Panc1 (cell line): ENCODE results near the gene DDX4. TPM values are rescaled to one million over a fixed set of nuclear protein-coding genes. Genes with fewer than 3 reads are reported as not detected.

Experiments used
- ATAC-seq: fragments of 200-7000 bp; cut with Tn5 transposase; 2 replicates; pipeline ENCODE4 v1.9.1; 2020; ENCODE audit warnings: mild to moderate bottlenecking, moderate library complexity
- BruUV-seq: library from RNA; stranded (reverse); fragments of 400-500 nt; replicated peaks from 2 replicates; lab custom pipeline; 2021; lab: Mats Ljungman, UMichigan
- CTCF ChIA-PET: fragments of 300-600 bp; sonication (Branson Sonifier 250); formaldehyde crosslinking; loops from one replicate; lab custom pipeline; 2022; ENCODE audit warnings: antibody characterized with exemption; lab: Charles Lee
- POLR2A ChIA-PET: fragments of 300-600 bp; sonication (Branson Sonifier 250); formaldehyde crosslinking; loops from one replicate; lab custom pipeline; 2022; ENCODE audit warnings: antibody characterized with exemption; lab: Charles Lee
- DNase-seq: peaks from one replicate; pipeline ENCODE4 v3.0.0-alpha.2; 2010; ENCODE audit warnings: low read depth, low spot score
- H3K27ac ChIP-seq: 2 replicates; pipeline ENCODE4 v1.5.1; 2011; ENCODE audit warnings: mild to moderate bottlenecking, low read length, inconsistent platforms
- H3K27me3 ChIP-seq: fragments of 200-500 bp; sonication (Bioruptor generic); 2 replicates; pipeline ENCODE4 v1.6.0; 2014; ENCODE audit warnings: low read length, inconsistent platforms; ENCODE audit not compliant: control insufficient read depth, insufficient read depth
- H3K36me3 ChIP-seq: fragments of 200-500 bp; sonication (Bioruptor generic); 2 replicates; pipeline ENCODE4 v1.5.1; 2014; ENCODE audit warnings: inconsistent platforms, mild to moderate bottlenecking, low read length, moderate library complexity; ENCODE audit not compliant: control insufficient read depth, insufficient read depth
- H3K4me1 ChIP-seq: 2 replicates; pipeline ENCODE4 v1.5.1; 2011; ENCODE audit warnings: inconsistent platforms, mild to moderate bottlenecking, low read length, moderate library complexity; ENCODE audit not compliant: control insufficient read depth, insufficient read depth
- H3K4me3 ChIP-seq, 2 experiments: 2 replicates each; pipeline ENCODE4 v1.5.1; 2011 to 2012; ENCODE audit warnings: low read depth in 2 of 2, low read length in 2 of 2, mild to moderate bottlenecking in 2 of 2, inconsistent platforms in 1 of 2, moderate library complexity in 1 of 2
- H3K9me3 ChIP-seq: fragments of 200-500 bp; sonication (Bioruptor generic); 2 replicates; pipeline ENCODE4 v1.5.1; 2014; ENCODE audit warnings: low read depth, mild to moderate bottlenecking, inconsistent platforms, low read length, moderate library complexity; ENCODE audit not compliant: control insufficient read depth, insufficient read depth
- POLR2AphosphoS5 ChIP-seq: IDR thresholded peaks from 2 replicates; pipeline ENCODE4 v1.6.1; 2012; ENCODE audit warnings: mild to moderate bottlenecking, low read depth, low read length, moderate library complexity
- SIN3A ChIP-seq: IDR thresholded peaks from 2 replicates; pipeline ENCODE4 v1.6.1; 2012; ENCODE audit warnings: low read depth, mild to moderate bottlenecking, low read length, moderate library complexity, borderline replicate concordance; ENCODE audit not compliant: insufficient read depth
- TCF7L2 ChIP-seq: IDR thresholded peaks from 2 replicates; pipeline ENCODE4 v1.6.1; 2011; ENCODE audit warnings: mild to moderate bottlenecking, low read depth, low read length, inconsistent platforms
- in situ Hi-C: cut with HindIII; loops from 2 replicates; pipeline ENCODE4 v1.10.0; 2016; ENCODE audit warnings: low sequenced_read_pairs, low pct_unique_long_range_greater_than_20kb
- intact Hi-C: fragments of 100-400 bp; cut with micrococcal nuclease; formaldehyde crosslinking; loops from one replicate; pipeline ENCODE4 v1.10.0; 2022; ENCODE audit not compliant: unreplicated experiment
- total RNA-seq: library from RNA; stranded (reverse); gene quantifications from one replicate; pipeline ENCODE4 v1.2.1, GENCODE V29; 2021; ENCODE audit not compliant: unreplicated experiment
- TF ChIP-seq, protein P1 (sequence below), 2 experiments: IDR thresholded peaks; 2 replicates each; pipeline ENCODE4 v1.6.1; 2011 to 2012; ENCODE audit warnings: low read depth in 2 of 2, control low read depth in 1 of 2, low read length in 1 of 2, mild to moderate bottlenecking in 1 of 2, moderate library complexity in 1 of 2; ENCODE audit not compliant: insufficient read depth in 1 of 2
- TF ChIP-seq, protein P2 (sequence below): fragments of 450-650 bp; IDR thresholded peaks from 2 replicates; pipeline ENCODE4 v1.5.1; 2017; ENCODE audit warnings: mild to moderate bottlenecking

DDX4 gene
- total RNA-seq, 1 experiment from 2014 or later, result not detected

DNA sequence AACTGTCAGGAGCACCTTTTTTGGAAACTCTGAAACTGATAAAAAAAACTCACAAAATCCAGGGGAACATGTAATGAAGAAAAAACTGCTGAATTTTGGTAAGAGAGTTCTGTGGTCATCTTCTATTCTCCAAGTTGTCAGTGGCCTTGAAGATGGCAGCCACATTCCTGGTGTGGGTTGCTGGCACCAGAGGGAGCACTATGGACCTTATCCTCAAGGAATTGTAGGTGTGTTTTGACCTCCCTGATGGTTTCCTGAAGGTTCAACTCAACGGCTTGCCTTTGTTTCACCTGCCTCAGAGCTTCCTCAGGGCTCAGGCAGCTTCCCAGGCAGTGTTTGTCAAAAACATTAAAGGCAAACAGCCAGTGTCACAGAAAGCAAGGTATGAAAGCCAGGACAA is 23.5 kb upstream of the DDX4 start:
- no peaks in the 10 kb centered on the region for H3K27me3 ChIP-seq
- POLR2A ChIA-PET, result no interaction called here

DNA sequence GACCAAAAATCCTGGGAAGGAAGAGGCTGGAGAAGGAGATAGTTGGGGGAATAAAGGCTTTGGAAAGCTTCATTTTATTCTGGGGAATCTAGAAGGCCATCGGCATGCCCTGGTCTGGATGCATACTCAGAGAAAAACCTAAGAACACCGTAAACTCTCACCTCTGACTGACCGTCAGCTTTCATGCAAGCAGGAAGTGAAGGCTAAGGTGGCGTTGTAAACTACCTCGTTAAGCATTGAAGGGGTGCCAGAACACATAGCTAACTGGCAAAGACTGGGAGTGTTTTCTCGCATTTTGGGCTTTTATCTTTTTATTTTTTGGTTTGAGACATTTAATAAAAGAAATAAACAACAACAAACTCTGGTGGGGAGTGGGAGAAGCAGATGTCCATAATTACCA is 23.1 kb upstream of the DDX4 start:
- POLR2A ChIA-PET, result no interaction called here

More for the DNA sequence above, 23.5 kb upstream of the DDX4 start:
- intact Hi-C loops (loop anchor here (10.0 kb wide), 2 partner anchors 210 to 490 kb away; no protein-coding TSS in a partner anchor), in situ Hi-C loops (no loop called here)
- TF ChIP-seq, protein P1, sequence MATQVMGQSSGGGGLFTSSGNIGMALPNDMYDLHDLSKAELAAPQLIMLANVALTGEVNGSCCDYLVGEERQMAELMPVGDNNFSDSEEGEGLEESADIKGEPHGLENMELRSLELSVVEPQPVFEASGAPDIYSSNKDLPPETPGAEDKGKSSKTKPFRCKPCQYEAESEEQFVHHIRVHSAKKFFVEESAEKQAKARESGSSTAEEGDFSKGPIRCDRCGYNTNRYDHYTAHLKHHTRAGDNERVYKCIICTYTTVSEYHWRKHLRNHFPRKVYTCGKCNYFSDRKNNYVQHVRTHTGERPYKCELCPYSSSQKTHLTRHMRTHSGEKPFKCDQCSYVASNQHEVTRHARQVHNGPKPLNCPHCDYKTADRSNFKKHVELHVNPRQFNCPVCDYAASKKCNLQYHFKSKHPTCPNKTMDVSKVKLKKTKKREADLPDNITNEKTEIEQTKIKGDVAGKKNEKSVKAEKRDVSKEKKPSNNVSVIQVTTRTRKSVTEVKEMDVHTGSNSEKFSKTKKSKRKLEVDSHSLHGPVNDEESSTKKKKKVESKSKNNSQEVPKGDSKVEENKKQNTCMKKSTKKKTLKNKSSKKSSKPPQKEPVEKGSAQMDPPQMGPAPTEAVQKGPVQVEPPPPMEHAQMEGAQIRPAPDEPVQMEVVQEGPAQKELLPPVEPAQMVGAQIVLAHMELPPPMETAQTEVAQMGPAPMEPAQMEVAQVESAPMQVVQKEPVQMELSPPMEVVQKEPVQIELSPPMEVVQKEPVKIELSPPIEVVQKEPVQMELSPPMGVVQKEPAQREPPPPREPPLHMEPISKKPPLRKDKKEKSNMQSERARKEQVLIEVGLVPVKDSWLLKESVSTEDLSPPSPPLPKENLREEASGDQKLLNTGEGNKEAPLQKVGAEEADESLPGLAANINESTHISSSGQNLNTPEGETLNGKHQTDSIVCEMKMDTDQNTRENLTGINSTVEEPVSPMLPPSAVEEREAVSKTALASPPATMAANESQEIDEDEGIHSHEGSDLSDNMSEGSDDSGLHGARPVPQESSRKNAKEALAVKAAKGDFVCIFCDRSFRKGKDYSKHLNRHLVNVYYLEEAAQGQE (IDR thresholded peaks at IDR 0.05; ENCODE audit: insufficient read depth in 1 of 2, low read depth in 2 of 2, low read length in 1 of 2), result no peak
- TF ChIP-seq, protein P2, sequence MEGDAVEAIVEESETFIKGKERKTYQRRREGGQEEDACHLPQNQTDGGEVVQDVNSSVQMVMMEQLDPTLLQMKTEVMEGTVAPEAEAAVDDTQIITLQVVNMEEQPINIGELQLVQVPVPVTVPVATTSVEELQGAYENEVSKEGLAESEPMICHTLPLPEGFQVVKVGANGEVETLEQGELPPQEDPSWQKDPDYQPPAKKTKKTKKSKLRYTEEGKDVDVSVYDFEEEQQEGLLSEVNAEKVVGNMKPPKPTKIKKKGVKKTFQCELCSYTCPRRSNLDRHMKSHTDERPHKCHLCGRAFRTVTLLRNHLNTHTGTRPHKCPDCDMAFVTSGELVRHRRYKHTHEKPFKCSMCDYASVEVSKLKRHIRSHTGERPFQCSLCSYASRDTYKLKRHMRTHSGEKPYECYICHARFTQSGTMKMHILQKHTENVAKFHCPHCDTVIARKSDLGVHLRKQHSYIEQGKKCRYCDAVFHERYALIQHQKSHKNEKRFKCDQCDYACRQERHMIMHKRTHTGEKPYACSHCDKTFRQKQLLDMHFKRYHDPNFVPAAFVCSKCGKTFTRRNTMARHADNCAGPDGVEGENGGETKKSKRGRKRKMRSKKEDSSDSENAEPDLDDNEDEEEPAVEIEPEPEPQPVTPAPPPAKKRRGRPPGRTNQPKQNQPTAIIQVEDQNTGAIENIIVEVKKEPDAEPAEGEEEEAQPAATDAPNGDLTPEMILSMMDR, result no peak
- TF ChIP-seq SIN3A, result no peak
- no peak for TF ChIP-seq POLR2AphosphoS5
- H3K9me3 ChIP-seq, result no peaks in the 10 kb centered on the region; the same call in 1 of the 2 replicates
- DNase-seq (no peak), ATAC-seq (no peak)
- no peaks in the 10 kb centered on the region; the same call in 1 of the 2 replicates for H3K36me3 ChIP-seq
- no peak overlapping the region for H3K4me3 ChIP-seq
- no peaks in the 10 kb centered on the region for H3K4me1 ChIP-seq
- no TSS peak for BruUV-seq
- no peak overlapping the region for H3K27ac ChIP-seq
- CTCF ChIA-PET, result no interaction called here

More for the DNA sequence above, 23.1 kb upstream of the DDX4 start:
- Histone ChIP-seq H3K27me3 (no peaks in the 10 kb centered on the region), H3K36me3 (no peaks in the 10 kb centered on the region; the same call in 1 of the 2 replicates), H3K4me3 (no peak overlapping the region), H3K4me1 (no peaks in the 10 kb centered on the region), H3K9me3 (no peaks in the 10 kb centered on the region; the same call in 1 of the 2 replicates), H3K27ac (no peak overlapping the region)
- ATAC-seq (no peak), DNase-seq (no peak)
- CTCF ChIA-PET, result no interaction called here
- intact Hi-C loops, result loop anchor here (10.0 kb wide), 2 partner anchors 210 to 490 kb away; no protein-coding TSS in a partner anchor
- TF ChIP-seq TCF7L2, result no peak
- TF ChIP-seq, protein P2, result no peak
- no peak for TF ChIP-seq POLR2AphosphoS5
- TF ChIP-seq SIN3A, result no peak
- TF ChIP-seq, protein P1 (IDR thresholded peaks at IDR 0.05; ENCODE audit: insufficient read depth in 1 of 2, low read depth in 2 of 2, low read length in 1 of 2), result no peak
- BruUV-seq, result no TSS peak
- in situ Hi-C loops, result no loop called here
